HFFc6 (cell line): ENCODE results near the gene JADE2. TPM values are rescaled to one million over a fixed set of nuclear protein-coding genes. Genes with fewer than 3 reads are reported as not detected.
"Not testable (repeated sequence)": the region's sequence is repeated elsewhere in the genome, so short reads cannot be mapped to it uniquely, and the experiment has no call there.

Experiments
- DNase-seq: peaks from one replicate; pipeline ENCODE4 v3.0.0-alpha.2; 2018
- H3K27ac Mint-ChIP-seq: 2 replicates; pipeline ENCODE4 v1.8.0; 2020; ENCODE audit warnings: mild to moderate bottlenecking, mixed read lengths
- H3K27me3 Mint-ChIP-seq: 2 replicates; pipeline ENCODE4 v1.8.0; 2021; ENCODE audit warnings: mild to moderate bottlenecking, moderate library complexity, mixed read lengths; ENCODE audit not compliant: insufficient read depth
- H3K36me3 Mint-ChIP-seq: 2 replicates; pipeline ENCODE4 v1.8.0; 2021; ENCODE audit warnings: low read depth, mixed read lengths
- H3K4me1 Mint-ChIP-seq: 2 replicates; pipeline ENCODE4 v1.8.0; 2020; ENCODE audit warnings: low read depth, mixed read lengths
- H3K4me3 Mint-ChIP-seq: 2 replicates; pipeline ENCODE4 v1.8.0; 2020; ENCODE audit warnings: mild to moderate bottlenecking, moderate library complexity, mixed read lengths
- H3K9me3 Mint-ChIP-seq: 2 replicates; pipeline ENCODE4 v1.8.0; 2020; ENCODE audit warnings: mild to moderate bottlenecking, mixed read lengths
- total RNA-seq, 6 experiments: library from RNA; stranded (reverse); fragmentation: NEBNext Ultra II Directional; extraction: Animal tissue kit (Norgen Biotek cat#: 25700); gene quantifications; 2 replicates in 1 of 6; 3 replicates in 5 of 6; pipeline ENCODE4 v1.2.3, GENCODE V29; 2021
- TF ChIP-seq, protein P1 (sequence below): fragments of 200-600 bp; sonication (generic); IDR thresholded peaks from 2 replicates; pipeline ENCODE4 v1.5.0; 2021; ENCODE audit warnings: antibody characterized with exemption, mild to moderate bottlenecking

The JADE2 gene
- total RNA-seq, 6 experiments from 2014 or later = 32.8 to 41.0 (median 39.6) TPM

DNA sequence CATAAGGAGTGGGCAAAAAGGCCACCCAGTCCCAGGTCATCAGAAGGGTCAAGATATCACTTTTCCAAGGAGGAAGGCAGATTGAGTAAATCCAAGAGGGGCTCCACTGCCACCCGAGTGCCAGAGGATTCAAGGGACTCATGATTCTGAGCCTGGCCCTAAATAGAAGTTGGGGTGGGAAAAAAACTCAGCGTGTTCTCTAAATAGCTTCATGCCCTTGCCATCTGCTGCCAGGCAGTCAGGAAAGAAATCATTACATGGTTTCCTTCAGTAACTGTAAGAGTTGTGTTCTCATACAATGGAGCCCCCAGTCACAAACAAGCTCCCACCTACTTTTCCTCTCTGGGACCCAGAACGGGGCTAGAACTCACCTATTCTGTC lies 70.0 kb downstream of the JADE2 start:
- Mint-ChIP-seq H3K27ac (no peak overlapping the region), H3K4me1 (peaks cover 15% of the 10 kb centered on the region), H3K36me3 (no peaks in the 10 kb centered on the region), H3K9me3 (no peaks in the 10 kb centered on the region), H3K4me3 (no peak overlapping the region), H3K27me3 (no peaks in the 10 kb centered on the region; the same call in 1 of the 2 replicates)
- TF ChIP-seq, protein P1, sequence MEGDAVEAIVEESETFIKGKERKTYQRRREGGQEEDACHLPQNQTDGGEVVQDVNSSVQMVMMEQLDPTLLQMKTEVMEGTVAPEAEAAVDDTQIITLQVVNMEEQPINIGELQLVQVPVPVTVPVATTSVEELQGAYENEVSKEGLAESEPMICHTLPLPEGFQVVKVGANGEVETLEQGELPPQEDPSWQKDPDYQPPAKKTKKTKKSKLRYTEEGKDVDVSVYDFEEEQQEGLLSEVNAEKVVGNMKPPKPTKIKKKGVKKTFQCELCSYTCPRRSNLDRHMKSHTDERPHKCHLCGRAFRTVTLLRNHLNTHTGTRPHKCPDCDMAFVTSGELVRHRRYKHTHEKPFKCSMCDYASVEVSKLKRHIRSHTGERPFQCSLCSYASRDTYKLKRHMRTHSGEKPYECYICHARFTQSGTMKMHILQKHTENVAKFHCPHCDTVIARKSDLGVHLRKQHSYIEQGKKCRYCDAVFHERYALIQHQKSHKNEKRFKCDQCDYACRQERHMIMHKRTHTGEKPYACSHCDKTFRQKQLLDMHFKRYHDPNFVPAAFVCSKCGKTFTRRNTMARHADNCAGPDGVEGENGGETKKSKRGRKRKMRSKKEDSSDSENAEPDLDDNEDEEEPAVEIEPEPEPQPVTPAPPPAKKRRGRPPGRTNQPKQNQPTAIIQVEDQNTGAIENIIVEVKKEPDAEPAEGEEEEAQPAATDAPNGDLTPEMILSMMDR = no peak
- no peak for DNase-seq

DNA sequence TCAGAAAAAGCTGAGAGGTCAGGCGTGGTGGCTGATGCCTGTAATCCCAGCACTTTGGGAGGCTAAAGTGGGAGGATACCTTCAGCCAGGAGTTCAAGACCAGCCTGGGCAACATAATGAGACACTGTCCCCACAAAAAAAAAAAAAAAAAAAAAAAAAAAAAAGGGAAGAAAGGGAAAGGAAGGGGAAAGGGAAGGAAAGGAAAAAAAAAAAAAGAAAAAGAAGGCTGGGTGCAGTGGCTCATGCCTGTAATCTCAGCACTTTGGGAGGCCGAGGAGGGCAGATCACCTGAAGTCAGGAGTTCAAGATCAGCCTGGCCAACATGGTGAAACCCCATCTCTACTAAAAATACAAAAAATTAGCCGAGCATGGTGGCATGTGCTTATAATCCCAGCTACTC lies 74.3 kb downstream of the JADE2 start:
- H3K9me3 Mint-ChIP-seq, H3K27me3 Mint-ChIP-seq, DNase-seq, H3K36me3 Mint-ChIP-seq, H3K27ac Mint-ChIP-seq, H3K4me3 Mint-ChIP-seq: not testable (repeated sequence)
- H3K4me1 Mint-ChIP-seq = peaks cover 26% of the 10 kb centered on the region

DNA sequence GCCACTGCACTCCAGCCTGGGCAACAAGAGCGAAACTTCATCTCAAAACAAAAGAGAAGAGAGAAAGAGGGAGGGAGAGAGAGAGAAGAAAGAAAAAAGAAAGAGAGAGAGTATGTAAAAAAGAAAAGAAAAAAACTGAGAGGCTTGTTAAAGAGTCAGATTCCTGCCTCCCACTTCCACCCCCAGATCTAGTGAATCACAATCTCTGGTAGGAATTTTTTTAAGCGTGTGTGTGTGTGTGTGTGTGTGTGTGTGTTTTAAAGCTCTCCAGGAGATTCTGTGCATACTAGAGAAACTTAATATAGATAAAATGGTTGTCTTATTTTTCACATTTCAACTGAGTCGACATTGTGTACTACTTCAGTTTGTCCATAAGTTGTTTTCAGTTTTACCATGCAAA lies 75.1 kb downstream of the JADE2 start:
- TF ChIP-seq, protein P1 = no peak
- peak; percentile 85 for DNase-seq
- peak overlapping the region; percentile 32 for H3K27ac Mint-ChIP-seq
- peaks cover 26% of the 10 kb centered on the region for H3K4me1 Mint-ChIP-seq
- no peak overlapping the region; the same call in 1 of the 2 replicates for H3K4me3 Mint-ChIP-seq
- no peaks in the 10 kb centered on the region; the same call in 1 of the 2 replicates for H3K27me3 Mint-ChIP-seq
- peaks cover 6% of the 10 kb centered on the region; the same call in 1 of the 2 replicates for H3K36me3 Mint-ChIP-seq
- no peaks in the 10 kb centered on the region for H3K9me3 Mint-ChIP-seq

DNA sequence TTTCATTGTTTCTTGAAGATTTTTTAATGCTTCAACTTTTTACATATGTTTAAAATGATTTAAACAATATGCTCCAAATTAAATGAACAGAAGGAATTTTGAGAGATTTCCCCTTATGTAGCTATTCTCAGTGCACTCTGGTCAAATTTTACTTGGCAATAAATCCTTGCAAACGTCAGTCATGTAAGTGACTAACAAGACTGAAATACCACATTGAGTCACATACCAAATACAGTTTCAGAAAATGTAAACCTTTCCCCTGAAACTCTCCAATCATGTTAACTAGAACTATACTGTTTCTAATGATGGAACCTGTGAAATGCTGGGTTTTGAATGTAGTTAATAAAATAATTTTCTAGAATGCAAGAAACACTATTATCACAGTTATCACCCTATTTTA lies 77.6 kb downstream of the JADE2 start:
- TF ChIP-seq, protein P1 = no peak
- peaks cover 26% of the 10 kb centered on the region for H3K4me1 Mint-ChIP-seq
- no peak overlapping the region for H3K4me3 Mint-ChIP-seq
- no peaks in the 10 kb centered on the region; the same call in 1 of the 2 replicates for H3K27me3 Mint-ChIP-seq
- peak overlapping the region; percentile 33; the same call in 1 of the 2 replicates for H3K27ac Mint-ChIP-seq
- peaks cover 19% of the 10 kb centered on the region for H3K36me3 Mint-ChIP-seq
- H3K9me3 Mint-ChIP-seq = no peaks in the 10 kb centered on the region
- peak; percentile 37 for DNase-seq

DNA sequence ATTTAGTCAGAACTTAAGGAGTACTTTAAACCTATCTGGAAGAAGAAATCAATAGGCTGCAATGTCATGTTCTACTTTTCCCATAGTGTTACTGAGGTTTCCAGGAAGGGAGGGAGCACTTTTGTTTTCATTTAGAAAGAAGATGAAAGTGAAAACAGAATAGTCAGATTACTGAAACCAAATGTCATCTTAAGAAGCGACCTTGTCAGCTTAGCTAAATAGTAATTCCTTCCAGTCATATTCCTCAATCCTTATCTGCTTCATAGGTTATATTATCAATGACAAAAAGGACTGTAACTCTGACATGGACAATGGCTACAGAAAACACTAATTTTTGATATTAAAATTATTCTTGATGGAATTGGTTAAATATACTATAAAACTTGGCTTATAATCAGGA lies 79.4 kb downstream of the JADE2 start:
- TF ChIP-seq, protein P1 = no peak
- Mint-ChIP-seq H3K36me3 (peaks cover 22% of the 10 kb centered on the region), H3K27me3 (no peaks in the 10 kb centered on the region), H3K27ac (no peak overlapping the region), H3K4me3 (no peak overlapping the region), H3K9me3 (no peaks in the 10 kb centered on the region), H3K4me1 (peaks cover 26% of the 10 kb centered on the region)
- DNase-seq = no peak

DNA sequence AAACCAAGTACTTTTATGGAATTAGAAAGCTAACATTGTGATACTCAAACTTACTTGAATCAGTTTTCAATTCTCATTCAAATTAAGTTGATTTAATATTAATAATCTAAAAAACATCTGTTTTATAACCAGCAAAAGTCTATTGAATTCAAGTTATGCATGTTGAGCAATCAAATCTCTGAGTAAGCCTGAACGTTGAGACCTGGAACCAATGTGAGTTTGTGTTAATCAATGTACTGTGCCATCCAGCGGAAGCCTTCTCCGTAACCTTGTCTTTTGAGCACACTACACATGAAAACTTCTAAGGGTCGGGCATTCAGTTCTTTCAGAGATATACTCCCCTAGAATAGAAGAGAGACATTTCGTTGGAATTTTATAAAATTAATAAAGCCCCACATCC lies 81.3 kb downstream of the JADE2 start:
- Mint-ChIP-seq H3K9me3 (no peaks in the 10 kb centered on the region), H3K27ac (no peak overlapping the region), H3K4me1 (peaks cover 18% of the 10 kb centered on the region), H3K4me3 (no peak overlapping the region), H3K27me3 (no peaks in the 10 kb centered on the region), H3K36me3 (peaks cover 26% of the 10 kb centered on the region)
- TF ChIP-seq, protein P1 = no peak
- DNase-seq = no peak
